ENCODE results near the gene MYO5B.

Gene MYO5B

GRCh38 chr18:50188652-50189051, 6.3 kb downstream of the MYO5B start:
- no peak for DNase-seq (ENCODE audit: low read depth)

GRCh38 chr18:50187659-50188058, 7.3 kb downstream of the MYO5B start:
- no peak for DNase-seq (ENCODE audit: low read depth)

GRCh38 chr18:50186385-50186784, 8.6 kb downstream of the MYO5B start:
- DNase-seq (ENCODE audit: low read depth): no peak

GRCh38 chr18:50183556-50183955, 11.4 kb downstream of the MYO5B start:
- DNase-seq (ENCODE audit: low read depth): no peak

- DNase-seq (ENCODE audit: low read depth): no peak
These were observed 12.4 kb downstream of the MYO5B start for GRCh38 chr18:50182511-50182910.

GRCh38 chr18:50181590-50181989, 13.4 kb downstream of the MYO5B start:
- DNase-seq (ENCODE audit: low read depth): no peak

GRCh38 chr18:50179465-50179864, 15.5 kb downstream of the MYO5B start:
- DNase-seq (ENCODE audit: low read depth): no peak

GRCh38 chr18:50177294-50177992, 17.5 kb downstream of the MYO5B start:
- no peak for DNase-seq (ENCODE audit: low read depth)

GRCh38 chr18:50172367-50172766, 22.6 kb downstream of the MYO5B start:
- no peak for DNase-seq (ENCODE audit: low read depth)

- no peak for DNase-seq (ENCODE audit: low read depth)
These were observed 23.5 kb downstream of the MYO5B start for GRCh38 chr18:50171406-50171805.

GRCh38 chr18:50170004-50170403, 24.9 kb downstream of the MYO5B start:
- DNase-seq (ENCODE audit: low read depth): no peak

- no peak for DNase-seq (ENCODE audit: low read depth)
These were observed 25.8 kb downstream of the MYO5B start for GRCh38 chr18:50169149-50169548.

- DNase-seq (ENCODE audit: low read depth): no peak
These were observed 27.0 kb downstream of the MYO5B start for GRCh38 chr18:50167966-50168365.

- DNase-seq (ENCODE audit: low read depth): no peak
These were observed 28.0 kb downstream of the MYO5B start for GRCh38 chr18:50166901-50167300.

- no peak for DNase-seq (ENCODE audit: low read depth)
These were observed 31.4 kb downstream of the MYO5B start for GRCh38 chr18:50163505-50163904.

GRCh38 chr18:50162486-50163304, 32.3 kb downstream of the MYO5B start:
- no peak for DNase-seq (ENCODE audit: low read depth)

- DNase-seq (ENCODE audit: low read depth): no peak
These were observed 33.2 kb downstream of the MYO5B start for GRCh38 chr18:50161597-50162205.

- no peak for DNase-seq (ENCODE audit: low read depth)
These were observed 35.3 kb downstream of the MYO5B start for GRCh38 chr18:50159654-50160046.

GRCh38 chr18:50158866-50159653, 35.9 kb downstream of the MYO5B start:
- DNase-seq (ENCODE audit: low read depth): no peak

GRCh38 chr18:50155406-50155805, 39.5 kb downstream of the MYO5B start:
- DNase-seq (ENCODE audit: low read depth): no peak

- no peak for DNase-seq (ENCODE audit: low read depth)
These were observed 40.5 kb downstream of the MYO5B start for GRCh38 chr18:50154420-50154819.

- DNase-seq (ENCODE audit: low read depth): no peak
These were observed 42.0 kb downstream of the MYO5B start for GRCh38 chr18:50152900-50153299.

Measured in CMK (cell line).